ENCODE results near the gene DCHS2.

DCHS2 gene

GRCh38 chr4:154384012-154384411, 107.6 kb downstream of the DCHS2 start:
- no peak for TF ChIP-seq CTCF (IDR thresholded peaks at IDR 0.05; ENCODE audit: low read depth, low read length, missing control alignments)
- DNase-seq (ENCODE audit: low read depth), result no peak
- no peak overlapping the region for H3K4me3 ChIP-seq (ENCODE audit: low read depth, low read length)

- H3K4me3 ChIP-seq (ENCODE audit: low read depth, low read length), result no peak overlapping the region
- no peak for TF ChIP-seq CTCF (IDR thresholded peaks at IDR 0.05; ENCODE audit: low read depth, low read length, missing control alignments)
- DNase-seq (ENCODE audit: low read depth), result no peak
These were observed 115.1 kb downstream of the DCHS2 start for GRCh38 chr4:154376486-154376885.

- H3K4me3 ChIP-seq (ENCODE audit: low read depth, low read length), result no peak overlapping the region
- TF ChIP-seq CTCF (IDR thresholded peaks at IDR 0.05; ENCODE audit: low read depth, low read length, missing control alignments), result no peak
- DNase-seq (ENCODE audit: low read depth), result no peak
These were observed 123.5 kb downstream of the DCHS2 start for GRCh38 chr4:154368060-154368459.

GRCh38 chr4:154367659-154368058, 123.9 kb downstream of the DCHS2 start:
- no peak overlapping the region for H3K4me3 ChIP-seq (ENCODE audit: low read depth, low read length)
- DNase-seq (ENCODE audit: low read depth), result no peak
- no peak for TF ChIP-seq CTCF (IDR thresholded peaks at IDR 0.05; ENCODE audit: low read depth, low read length, missing control alignments)

GRCh38 chr4:154366956-154367355, 124.6 kb downstream of the DCHS2 start:
- TF ChIP-seq CTCF (IDR thresholded peaks at IDR 0.05; ENCODE audit: low read depth, low read length, missing control alignments), result no peak
- no peak for DNase-seq (ENCODE audit: low read depth)

GRCh38 chr4:154364066-154364845, 127.3 kb downstream of the DCHS2 start:
- no peak overlapping the region for H3K4me3 ChIP-seq (ENCODE audit: low read depth, low read length)
- no peak for TF ChIP-seq CTCF (IDR thresholded peaks at IDR 0.05; ENCODE audit: low read depth, low read length, missing control alignments)
- DNase-seq (ENCODE audit: low read depth), result no peak

More at GRCh38 chr4:154366956-154367355, 124.6 kb downstream of the DCHS2 start:
- H3K4me3 ChIP-seq (ENCODE audit: low read depth, low read length), result no peak overlapping the region

GRCh38 chr4:154361450-154361849, 130.1 kb downstream of the DCHS2 start:
- no peak for TF ChIP-seq CTCF (IDR thresholded peaks at IDR 0.05; ENCODE audit: low read depth, low read length, missing control alignments)
- H3K4me3 ChIP-seq (ENCODE audit: low read depth, low read length), result no peak overlapping the region
- DNase-seq (ENCODE audit: low read depth), result no peak

Data from GM12864 (cell line).